ENCODE measurements around the gene ADAM29.
"Not testable (repeated sequence)": the region's sequence is repeated elsewhere in the genome, so short reads cannot be mapped to it uniquely, and the experiment has no call there.

The ADAM29 gene

DNA sequence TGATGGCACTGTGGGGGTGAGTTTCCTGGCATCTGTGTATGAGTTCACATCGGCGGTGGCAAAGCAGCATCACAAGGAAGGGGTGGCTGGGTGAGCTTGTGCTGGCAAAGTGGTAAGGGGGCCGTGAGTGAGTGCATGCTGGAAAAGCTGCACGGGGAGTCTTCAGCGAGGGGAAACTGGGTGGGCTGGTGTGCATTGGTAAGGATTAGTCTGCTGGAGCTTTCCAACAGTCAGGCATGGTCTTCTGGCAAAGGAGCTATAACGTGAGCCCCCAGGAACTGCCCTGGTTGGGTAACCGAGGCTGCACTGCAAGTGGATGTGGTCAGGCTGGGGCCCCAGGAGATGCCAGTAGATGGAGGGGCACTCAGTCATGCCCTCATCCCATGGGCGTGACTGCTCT is 30.7 kb downstream of the ADAM29 start:
- no peak for DNase-seq (ENCODE audit: low read depth)

DNA sequence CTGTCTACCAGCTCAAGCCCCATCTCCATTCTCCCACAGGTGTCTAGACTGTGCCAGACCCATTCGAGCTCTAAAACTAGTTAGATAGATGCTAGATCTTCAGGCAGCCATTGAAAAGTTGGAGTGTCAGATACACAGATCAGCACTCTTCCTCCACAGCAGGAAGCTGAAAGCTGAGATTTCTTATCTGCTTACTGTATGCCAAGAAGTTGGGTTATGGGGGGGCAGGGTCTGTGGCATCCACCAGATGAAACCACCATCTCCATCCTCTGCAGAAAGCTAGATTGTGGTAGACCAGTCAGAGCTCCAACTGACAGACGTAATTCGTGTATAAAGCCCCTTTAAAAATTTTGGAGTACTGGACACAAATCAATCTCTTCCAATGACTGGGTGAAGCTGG is 54.8 kb downstream of the ADAM29 start:
- DNase-seq (ENCODE audit: low read depth): no peak

- DNase-seq (ENCODE audit: low read depth): no peak
These were observed 55.2 kb downstream of the ADAM29 start for GRCh38 chr4:174973336-174973735.

DNA sequence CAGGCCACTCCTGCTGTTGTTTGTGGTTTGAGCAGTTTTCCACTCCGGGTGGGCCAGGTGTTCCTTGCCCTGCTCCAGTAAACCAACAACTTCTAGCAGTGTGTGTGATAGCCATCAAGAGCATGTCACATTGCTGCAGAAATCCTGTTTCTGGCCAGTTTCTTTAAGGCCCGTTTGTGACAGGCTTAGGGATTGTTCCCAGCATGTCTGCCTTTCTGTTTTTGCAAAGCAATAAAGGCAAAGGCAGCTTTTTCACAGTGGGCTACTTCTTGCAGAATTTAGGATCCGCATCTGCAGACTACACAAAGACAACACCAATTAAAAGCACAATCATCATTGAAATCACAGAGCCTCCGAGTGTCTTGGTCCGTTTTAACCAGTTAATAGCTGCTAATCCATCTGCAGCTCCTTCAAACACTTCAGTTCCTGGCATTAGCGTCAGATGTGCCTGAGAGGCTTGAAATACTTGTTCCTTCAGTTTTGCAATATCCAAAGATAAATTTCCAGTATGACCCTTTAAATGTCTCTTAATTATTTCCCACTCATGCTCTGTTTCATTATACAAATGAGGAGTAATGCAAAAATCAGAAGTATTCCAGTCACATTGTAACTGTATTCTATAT is 65.1 kb downstream of the ADAM29 start:
- DNase-seq (ENCODE audit: low read depth): no peak

DNA sequence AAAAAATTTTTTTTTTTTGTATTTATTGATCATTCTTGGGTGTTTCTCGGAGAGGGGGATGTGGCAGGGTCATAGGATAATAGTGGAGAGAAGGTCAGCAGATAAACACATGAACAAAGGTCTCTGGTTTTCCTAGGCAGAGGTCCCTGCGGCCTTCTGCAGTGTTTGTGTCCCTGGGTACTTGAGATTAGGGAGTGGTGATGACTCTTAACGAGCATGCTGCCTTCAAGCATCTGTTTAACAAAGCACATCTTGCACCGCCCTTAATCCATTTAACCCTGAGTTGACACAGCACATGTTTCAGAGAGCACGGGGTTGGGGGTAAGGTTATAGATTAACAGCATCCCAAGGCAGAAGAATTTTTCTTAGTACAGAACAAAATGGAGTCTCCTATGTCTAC is 65.7 kb downstream of the ADAM29 start:
- not testable (repeated sequence) for DNase-seq (ENCODE audit: low read depth)

- no peak for DNase-seq (ENCODE audit: low read depth)
These were observed 71.6 kb downstream of the ADAM29 start for GRCh38 chr4:174989791-174990190.

GRCh38 chr4:174993916-174994315 is 75.8 kb downstream of the ADAM29 start:
- DNase-seq (ENCODE audit: low read depth): no peak

DNA sequence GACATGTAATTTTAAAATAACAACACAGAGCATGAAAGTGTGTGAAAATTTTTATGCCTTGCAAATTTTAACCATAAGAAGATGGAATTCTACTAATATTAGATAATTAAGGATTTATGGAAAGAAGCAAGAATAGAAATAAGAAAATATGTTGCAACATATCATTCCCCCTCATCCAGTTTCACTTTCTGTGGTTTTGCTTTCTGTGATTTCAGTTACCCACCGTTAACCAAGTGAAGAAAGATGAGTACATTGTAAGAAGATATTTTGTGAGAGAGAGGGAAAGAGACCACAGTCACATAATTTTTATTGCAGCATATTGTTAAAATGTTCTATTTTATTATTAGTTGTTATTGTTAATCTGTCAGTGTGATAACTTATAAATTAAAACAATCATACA is 77.9 kb downstream of the ADAM29 start:
- DNase-seq (ENCODE audit: low read depth): no peak

DNA sequence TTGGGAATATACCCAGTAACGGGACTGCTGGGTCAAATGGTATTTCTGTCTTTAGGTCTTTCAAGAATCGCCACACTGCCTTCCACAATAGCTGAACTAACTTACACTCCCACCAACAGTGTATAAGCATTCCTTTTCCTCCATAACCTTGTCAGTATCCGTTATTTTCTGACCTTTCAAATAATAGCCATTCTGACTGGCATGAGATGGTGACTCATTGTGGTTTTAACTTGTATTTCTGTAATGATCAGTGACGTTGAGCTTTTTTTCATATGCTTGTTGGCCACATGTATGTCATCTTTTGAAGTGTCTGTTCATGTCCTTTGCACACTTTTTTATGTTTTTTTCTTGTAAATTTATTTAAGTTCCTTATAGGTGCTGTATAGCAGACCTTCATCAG is 81.2 kb downstream of the ADAM29 start:
- no peak for DNase-seq (ENCODE audit: low read depth)

DNA sequence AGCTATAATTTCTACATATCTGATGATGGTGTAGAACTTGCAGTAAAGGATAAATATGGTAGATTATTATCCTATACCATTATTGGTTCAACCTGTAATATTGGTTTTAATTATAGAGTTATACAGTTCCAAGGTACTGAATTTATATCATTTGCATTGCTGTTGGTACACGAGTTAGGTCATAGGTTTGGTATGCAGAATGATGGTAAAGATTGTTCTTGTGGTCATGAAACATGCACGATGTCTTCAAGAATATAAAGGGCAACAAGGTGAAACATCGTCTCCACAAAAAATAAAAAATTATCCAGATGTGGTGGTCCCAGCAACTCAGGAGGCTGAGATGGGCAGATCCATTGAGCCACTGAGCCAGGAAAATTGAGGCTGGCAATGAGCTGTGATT is 99.6 kb downstream of the ADAM29 start:
- no peak for DNase-seq (ENCODE audit: low read depth)

DNA sequence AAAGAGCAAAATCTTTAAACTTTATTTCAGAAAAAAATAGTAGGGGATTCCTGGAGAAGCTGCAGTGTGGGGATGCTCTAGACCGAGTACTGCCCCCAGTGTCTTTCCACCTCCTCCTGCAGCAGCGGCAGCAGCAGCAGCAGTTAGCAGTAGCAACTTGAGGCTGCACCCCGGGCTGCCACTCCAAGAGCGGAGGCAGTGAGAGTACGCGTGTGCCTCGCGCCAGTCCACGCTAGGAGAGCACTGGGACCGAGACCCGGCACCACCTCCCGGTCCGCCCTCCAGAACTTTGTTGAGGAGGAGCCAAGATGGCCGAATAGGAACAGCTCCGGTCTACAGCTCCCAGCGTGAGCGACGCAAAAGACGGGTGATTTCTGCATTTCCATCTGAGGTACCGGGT is 101.3 kb downstream of the ADAM29 start:
- not testable (repeated sequence) for DNase-seq (ENCODE audit: low read depth)

Measured in activated T-cell treated with anti-CD3 and anti-CD28 coated beads for 48 hours (primary cell).